Measurements from ENCODE around the gene CCDC157. TPM values are rescaled to one million over a fixed set of nuclear protein-coding genes. Genes with fewer than 3 reads are reported as not detected.

Gene CCDC157
- total RNA-seq, 1 donor from 2014 or later = 2.9 TPM

DNA sequence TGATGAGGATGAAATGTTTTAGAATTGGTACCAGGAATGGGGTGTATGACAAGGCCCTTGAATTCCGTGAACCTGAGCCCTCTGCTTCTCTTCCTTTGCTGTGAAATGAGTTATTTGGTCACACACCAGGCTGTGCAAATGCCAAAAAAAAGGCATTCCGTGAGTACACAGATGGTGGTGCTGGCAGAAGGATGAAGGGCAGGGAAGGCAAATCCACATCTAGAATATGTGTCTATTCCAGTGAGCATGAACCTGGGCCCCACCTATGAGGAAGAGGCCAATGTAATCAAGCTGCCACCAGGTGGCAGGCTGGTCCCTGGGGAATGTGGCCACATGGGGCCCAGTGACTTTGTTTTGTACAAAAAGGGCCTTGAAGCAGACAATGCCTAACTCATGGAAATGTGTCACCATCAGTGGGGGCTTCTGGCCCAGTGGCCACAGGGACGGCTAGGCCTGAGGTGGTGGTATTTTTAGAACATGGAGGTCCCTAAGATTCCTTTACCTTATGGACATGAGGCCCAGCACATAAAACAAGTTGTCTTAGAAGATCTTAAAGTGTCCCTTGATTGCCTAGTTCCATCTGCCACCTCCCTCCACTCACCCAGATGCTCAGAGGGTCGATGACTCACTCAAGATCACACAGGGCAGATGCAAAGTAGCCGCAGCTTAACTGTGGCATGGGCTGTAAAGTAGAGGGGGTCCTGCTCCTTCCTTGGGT is 34.3 kb downstream of the CCDC157 start:
- Mint-ChIP-seq H3K36me3 (ENCODE audit: low read depth) (no peaks in the 10 kb centered on the region), H3K9me3 (no peaks in the 10 kb centered on the region), H3K4me1 (peaks cover 31% of the 10 kb centered on the region), H3K27ac (peak overlapping the region; percentile 86), H3K4me3 (no peak overlapping the region), H3K27me3 (peaks cover 16% of the 10 kb centered on the region)
- intact Hi-C loops (cut with micrococcal nuclease) = loop anchor here (1.0 kb wide), 4 partner anchors 35 to 211 kb away; no protein-coding TSS in a partner anchor
- ATAC-seq (ENCODE audit: low read depth) = peak; percentile 62
- CTCF ChIA-PET = interaction anchor here (0.9 to 11.3 kb wide), 11 partner anchors 10 to 284 kb away, joined by 3 to 275 read pairs (median 3); partner anchors contain the start of genes CASTOR1 and MTFP1
- DNase-seq = peak; percentile 71
- TF ChIP-seq, protein P1, sequence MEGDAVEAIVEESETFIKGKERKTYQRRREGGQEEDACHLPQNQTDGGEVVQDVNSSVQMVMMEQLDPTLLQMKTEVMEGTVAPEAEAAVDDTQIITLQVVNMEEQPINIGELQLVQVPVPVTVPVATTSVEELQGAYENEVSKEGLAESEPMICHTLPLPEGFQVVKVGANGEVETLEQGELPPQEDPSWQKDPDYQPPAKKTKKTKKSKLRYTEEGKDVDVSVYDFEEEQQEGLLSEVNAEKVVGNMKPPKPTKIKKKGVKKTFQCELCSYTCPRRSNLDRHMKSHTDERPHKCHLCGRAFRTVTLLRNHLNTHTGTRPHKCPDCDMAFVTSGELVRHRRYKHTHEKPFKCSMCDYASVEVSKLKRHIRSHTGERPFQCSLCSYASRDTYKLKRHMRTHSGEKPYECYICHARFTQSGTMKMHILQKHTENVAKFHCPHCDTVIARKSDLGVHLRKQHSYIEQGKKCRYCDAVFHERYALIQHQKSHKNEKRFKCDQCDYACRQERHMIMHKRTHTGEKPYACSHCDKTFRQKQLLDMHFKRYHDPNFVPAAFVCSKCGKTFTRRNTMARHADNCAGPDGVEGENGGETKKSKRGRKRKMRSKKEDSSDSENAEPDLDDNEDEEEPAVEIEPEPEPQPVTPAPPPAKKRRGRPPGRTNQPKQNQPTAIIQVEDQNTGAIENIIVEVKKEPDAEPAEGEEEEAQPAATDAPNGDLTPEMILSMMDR (IDR thresholded peaks at IDR 0.05) = no peak
- POLR2A ChIA-PET = interaction anchor here (1.1 to 4.8 kb wide), 3 partner anchors 34 to 84 kb away, joined by 3 to 42 read pairs (median 10); partner anchors contain the start of genes CCDC157, MTFP1 and SF3A1

DNA sequence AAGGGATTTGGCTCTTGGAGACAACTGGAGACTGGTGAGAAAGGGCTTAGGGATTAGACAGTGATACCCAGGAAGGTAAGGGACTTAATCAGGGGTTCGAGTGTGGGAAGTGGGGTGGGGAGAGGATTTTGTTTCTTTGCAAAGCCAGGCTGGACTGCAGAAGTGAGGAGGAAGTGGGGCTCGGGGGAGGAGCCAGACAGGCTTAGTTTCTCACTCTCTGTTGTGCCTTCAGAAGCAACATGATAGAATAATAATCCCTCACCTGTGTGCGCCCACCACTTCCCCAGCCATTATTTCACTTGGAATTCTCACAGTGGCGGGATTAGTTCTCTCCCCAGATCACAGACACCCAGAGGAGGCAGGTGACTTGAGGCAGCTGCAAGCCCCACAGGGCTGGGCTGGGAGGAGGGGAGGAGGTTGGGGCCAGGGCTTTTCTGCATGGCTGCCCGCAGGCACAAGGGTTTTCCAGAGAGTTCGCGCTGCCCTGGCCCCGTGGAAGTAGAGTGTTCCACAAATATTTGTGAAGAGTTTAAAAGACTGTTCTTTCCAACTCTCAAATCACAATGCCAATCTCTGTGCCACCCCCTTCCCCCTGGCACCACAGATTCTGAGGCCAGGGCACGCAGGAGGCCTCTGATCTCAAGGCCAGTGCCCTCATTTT is 36.0 kb downstream of the CCDC157 start:
- Mint-ChIP-seq H3K27ac (no peak overlapping the region), H3K9me3 (no peaks in the 10 kb centered on the region), H3K4me3 (no peak overlapping the region), H3K4me1 (peaks cover 32% of the 10 kb centered on the region), H3K36me3 (ENCODE audit: low read depth) (no peaks in the 10 kb centered on the region), H3K27me3 (peaks cover 22% of the 10 kb centered on the region)
- DNase-seq = no peak
- intact Hi-C loops (cut with micrococcal nuclease) = no loop called here
- POLR2A ChIA-PET = interaction anchor here (0.5 to 4.8 kb wide), 4 partner anchors 32 to 529 kb away, joined by 3 to 42 read pairs (median 6); partner anchors contain the start of genes CASTOR1 and MTFP1
- ATAC-seq (ENCODE audit: low read depth) = no peak
- TF ChIP-seq, protein P1 (IDR thresholded peaks at IDR 0.05) = no peak
- CTCF ChIA-PET = interaction anchor here (0.7 to 11.3 kb wide), 6 partner anchors 32 to 284 kb away, joined by 3 to 275 read pairs (median 15); partner anchors contain the start of genes CASTOR1 and MTFP1

DNA sequence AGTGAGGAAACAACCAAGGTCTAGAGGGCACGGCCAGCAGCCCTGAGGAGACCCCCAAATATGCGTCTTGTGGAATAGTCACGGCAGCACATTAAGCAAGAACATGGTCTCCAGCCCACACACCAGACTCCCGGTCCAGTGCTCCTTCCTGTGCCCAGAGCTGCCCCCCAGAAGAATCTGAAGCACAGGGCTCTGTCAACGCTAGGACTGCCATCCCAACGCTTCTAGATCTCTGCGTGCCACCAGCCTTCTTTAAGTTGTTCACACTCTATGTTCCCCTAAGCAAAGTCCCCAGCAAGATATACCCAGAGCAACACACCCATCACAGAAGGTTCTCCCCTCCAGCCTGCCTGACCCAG is 36.5 kb downstream of the CCDC157 start:
- H3K9me3 Mint-ChIP-seq = no peaks in the 10 kb centered on the region
- H3K27ac Mint-ChIP-seq = no peak overlapping the region
- ATAC-seq (ENCODE audit: low read depth) = no peak
- ChIA-PET CTCF (interaction anchor here (11.3 kb wide), 1 partner anchor 105 kb away, joined by 275 read pairs; the partner anchor contains the start of gene CASTOR1), POLR2A (interaction anchor here (4.8 kb wide), 1 partner anchor 32 kb away, joined by 42 read pairs; the partner anchor contains the start of gene MTFP1)
- peaks cover 27% of the 10 kb centered on the region for H3K27me3 Mint-ChIP-seq
- DNase-seq = no peak
- peaks cover 32% of the 10 kb centered on the region for H3K4me1 Mint-ChIP-seq
- TF ChIP-seq, protein P1 (IDR thresholded peaks at IDR 0.05) = no peak
- H3K36me3 Mint-ChIP-seq (ENCODE audit: low read depth) = no peaks in the 10 kb centered on the region
- no peak overlapping the region for H3K4me3 Mint-ChIP-seq
- intact Hi-C loops (cut with micrococcal nuclease) = no loop called here

DNA sequence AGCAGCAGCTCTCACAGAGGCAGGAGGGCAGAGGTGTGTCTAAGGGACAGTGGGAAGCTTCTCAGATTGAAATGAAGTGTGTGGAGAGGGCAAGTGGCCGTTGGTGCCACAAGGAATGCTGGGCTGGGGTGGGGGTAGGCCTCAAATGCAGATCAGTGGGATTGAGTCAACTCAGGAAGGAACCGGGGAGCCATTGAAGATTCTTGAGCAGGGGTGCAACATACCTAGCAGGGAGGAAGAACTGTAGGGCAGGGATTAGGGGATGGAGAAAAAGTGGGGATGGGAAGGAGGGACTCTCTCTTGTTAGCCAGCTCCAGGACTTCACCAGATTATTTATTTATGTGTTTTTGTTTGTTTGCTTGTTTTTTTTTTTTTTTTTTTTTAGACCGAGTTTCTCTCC is 37.1 kb downstream of the CCDC157 start:
- Mint-ChIP-seq H3K9me3 (no peaks in the 10 kb centered on the region), H3K4me1 (peaks cover 32% of the 10 kb centered on the region), H3K36me3 (ENCODE audit: low read depth) (no peaks in the 10 kb centered on the region), H3K27ac (no peak overlapping the region), H3K4me3 (no peak overlapping the region), H3K27me3 (peaks cover 31% of the 10 kb centered on the region)
- POLR2A ChIA-PET = no interaction called here
- no peak for DNase-seq
- CTCF ChIA-PET = interaction anchor here (11.3 kb wide), 1 partner anchor 106 kb away, joined by 275 read pairs; the partner anchor contains the start of gene CASTOR1
- intact Hi-C loops (cut with micrococcal nuclease) = no loop called here
- ATAC-seq (ENCODE audit: low read depth) = no peak
- TF ChIP-seq, protein P1 (IDR thresholded peaks at IDR 0.05) = no peak
